Gastrocnemius medialis (tissue), 4 donors: ENCODE data around the gene HLA-DRB1.

Source experiments
- POLR2A ChIP-seq, 2 donors: fragments of 450-650 bp; IDR thresholded peaks; one replicate each; pipeline ENCODE4 v1.6.1; 2017; ENCODE audit warnings: antibody characterized with exemption in 2 of 2, mild to moderate bottlenecking in 2 of 2, moderate library complexity in 2 of 2
- TF ChIP-seq, protein P1 (sequence below), 5 experiments: fragments of 450-650 bp in 3 of 5; fragments of 200-600 bp in 2 of 5; sonication (generic) in 2 of 5; IDR thresholded peaks in 4 of 5; conservative IDR thresholded peaks in 1 of 5; 1 replicate in 4 of 5; 2 replicates in 1 of 5; pipeline ENCODE4 v1.5.1; 2016 to 2019; ENCODE audit warnings: antibody characterized with exemption in 5 of 5, mild to moderate bottlenecking in 3 of 5, moderate library complexity in 3 of 5

- TF ChIP-seq, protein P1, sequence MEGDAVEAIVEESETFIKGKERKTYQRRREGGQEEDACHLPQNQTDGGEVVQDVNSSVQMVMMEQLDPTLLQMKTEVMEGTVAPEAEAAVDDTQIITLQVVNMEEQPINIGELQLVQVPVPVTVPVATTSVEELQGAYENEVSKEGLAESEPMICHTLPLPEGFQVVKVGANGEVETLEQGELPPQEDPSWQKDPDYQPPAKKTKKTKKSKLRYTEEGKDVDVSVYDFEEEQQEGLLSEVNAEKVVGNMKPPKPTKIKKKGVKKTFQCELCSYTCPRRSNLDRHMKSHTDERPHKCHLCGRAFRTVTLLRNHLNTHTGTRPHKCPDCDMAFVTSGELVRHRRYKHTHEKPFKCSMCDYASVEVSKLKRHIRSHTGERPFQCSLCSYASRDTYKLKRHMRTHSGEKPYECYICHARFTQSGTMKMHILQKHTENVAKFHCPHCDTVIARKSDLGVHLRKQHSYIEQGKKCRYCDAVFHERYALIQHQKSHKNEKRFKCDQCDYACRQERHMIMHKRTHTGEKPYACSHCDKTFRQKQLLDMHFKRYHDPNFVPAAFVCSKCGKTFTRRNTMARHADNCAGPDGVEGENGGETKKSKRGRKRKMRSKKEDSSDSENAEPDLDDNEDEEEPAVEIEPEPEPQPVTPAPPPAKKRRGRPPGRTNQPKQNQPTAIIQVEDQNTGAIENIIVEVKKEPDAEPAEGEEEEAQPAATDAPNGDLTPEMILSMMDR (IDR thresholded peaks at IDR 0.05 in 4 of 5, conservative IDR thresholded peaks at IDR 0.05 in 1 of 5) = no peak
- peak in 1 of 2 donors; percentile 60 for TF ChIP-seq POLR2A (IDR thresholded peaks at IDR 0.05)
Measured at GRCh38 chr6:32589596-32590449, at the start of gene HLA-DRB1.
